Measurements from ENCODE around the gene RPL7A. TPM values are rescaled to one million over a fixed set of nuclear protein-coding genes. Genes with fewer than 3 reads are reported as not detected.

The RPL7A gene
- total and polyA plus RNA-seq, 2 donors (not counting 3 experiments of a cell fraction or from before 2014, with no cell fraction given) = 2,112 to 2,329 TPM

- Histone ChIP-seq H3K4me2 (ENCODE audit: insufficient read depth, low read length) (no peak overlapping the region), H2AFZ (ENCODE audit: low read depth, low read length) (no peak overlapping the region), H3K79me2 (ENCODE audit: control insufficient read depth, insufficient read depth, low read length) (peaks cover 28% of the 10 kb centered on the region), H3K27me3 (ENCODE audit: control insufficient read depth in 2 of 2, insufficient read depth in 2 of 2, low read length in 2 of 2) (no peaks in the 10 kb centered on the region), H3K9me1 (replicated peaks; ENCODE audit: control insufficient read depth, extremely low read depth, insufficient read depth, low read length) (no peaks in the 10 kb centered on the region), H3K9me3 (replicated peaks; ENCODE audit: control insufficient read depth, insufficient read depth, low read length) (no peaks in the 10 kb centered on the region), H3K4me3 (replicated peaks in 1 of 3; ENCODE audit: insufficient read depth in 1 of 3, low read depth in 1 of 3, low read length in 3 of 3) (no peak overlapping the region), H3K4me1 (ENCODE audit: control insufficient read depth, extremely low read depth, insufficient read depth, low read length) (peaks cover 21% of the 10 kb centered on the region), H3K9ac (replicated peaks; ENCODE audit: extremely low read depth, insufficient read depth, low read length) (no peak overlapping the region), H4K20me1 (replicated peaks; ENCODE audit: control insufficient read depth, extremely low read depth, insufficient read depth, low read length) (no peaks in the 10 kb centered on the region), H3K36me3 (ENCODE audit: control insufficient read depth in 2 of 2, extremely low read depth in 1 of 2, insufficient read depth in 2 of 2, low read length in 2 of 2) (peaks cover 15 to 28% of the 10 kb centered on the region in 2 experiments), H3K27ac (ENCODE audit: insufficient read depth, low read depth, low read length) (no peak overlapping the region)
- CTCF ChIA-PET = no interaction called here
- peak; percentile 85 for FAIRE-seq
- POLR2A ChIA-PET = interaction anchor here (1.6 kb wide), 1 partner anchor 10 kb away, joined by 3 read pairs; no protein-coding TSS in a partner anchor
- intact Hi-C loops (cut with micrococcal nuclease) (no loop called here), dilution Hi-C loops (cut with MboI; ENCODE audit: extremely low pct_ligation_motif_present, low sequenced_read_pairs) (no loop called here)
- DNase-seq (ENCODE audit: low read depth, low spot score) = peak; percentile 48
- BruUV-seq (replicated peaks) = no TSS peak
- TF ChIP-seq POLR2AphosphoS5 (IDR thresholded peaks at IDR 0.05; ENCODE audit: insufficient read depth, low read depth, low read length) = peak; percentile 38
- TF ChIP-seq FOS (IDR thresholded peaks at IDR 0.05; ENCODE audit: borderline replicate concordance, insufficient read depth, low read length) = no peak
- no peak for TF ChIP-seq EZH2 (IDR thresholded peaks at IDR 0.05; ENCODE audit: borderline replicate concordance, low read depth, low read length, severe bottlenecking)
- no peak for TF ChIP-seq MAX (IDR thresholded peaks at IDR 0.05; ENCODE audit: insufficient read depth, insufficient read length)
- no peak for TF ChIP-seq JUN (IDR thresholded peaks at IDR 0.05; ENCODE audit: borderline replicate concordance, insufficient read depth, insufficient read length, low read depth)
- peak; percentile 49 to 65 for TF ChIP-seq CTCF (IDR thresholded peaks at IDR 0.05; ENCODE audit: extremely low read depth in 1 of 2, insufficient read depth in 1 of 2, low read depth in 1 of 2, low read length in 2 of 2)
- TF ChIP-seq GATA2 (IDR thresholded peaks at IDR 0.05; ENCODE audit: insufficient read depth, insufficient read length, low read depth, low read length) = no peak
- peak; percentile 82 for TF ChIP-seq POLR2A (IDR thresholded peaks at IDR 0.05; ENCODE audit: low read depth, low read length)
- TF ChIP-seq MYC (IDR thresholded peaks at IDR 0.05; ENCODE audit: low read depth, low read length) = no peak
Measured at GRCh38 chr9:133351908-133352634, 4.1 kb downstream of the RPL7A start.
